Left ventricle myocardium inferior (tissue), 1 donor: Measurements from ENCODE around the gene RAD51B. TPM values are rescaled to one million over a fixed set of nuclear protein-coding genes. Genes with fewer than 3 reads are reported as not detected.
"Not testable (repeated sequence)": the region's sequence is repeated elsewhere in the genome, so short reads cannot be mapped to it uniquely, and the experiment has no call there.

Experiments used
- DNase-seq: peaks from one replicate; pipeline ENCODE4 v3.0.0-alpha.2; 2020
- H3K27ac ChIP-seq: fragments of 200-600 bp; replicated peaks from 2 replicates; pipeline ENCODE4 v1.8.0; 2021
- H3K27me3 ChIP-seq: fragments of 200-600 bp; 2 replicates; pipeline ENCODE4 v1.8.0; 2021; ENCODE audit warnings: low read depth
- H3K36me3 ChIP-seq: fragments of 200-600 bp; 2 replicates; pipeline ENCODE4 v1.8.0; 2021
- H3K4me1 ChIP-seq: fragments of 200-600 bp; 2 replicates; pipeline ENCODE4 v1.8.0; 2021
- H3K4me3 ChIP-seq: fragments of 200-600 bp; 2 replicates; pipeline ENCODE4 v1.8.0; 2021; ENCODE audit warnings: mild to moderate bottlenecking, moderate library complexity
- H3K9me3 ChIP-seq: fragments of 200-600 bp; replicated peaks from 2 replicates; pipeline ENCODE4 v1.8.0; 2021
- CTCF ChIP-seq: fragments of 200-600 bp; IDR thresholded peaks from 2 replicates; pipeline ENCODE4 v1.8.0; 2021; ENCODE audit warnings: antibody characterized with exemption, mild to moderate bottlenecking, borderline replicate concordance
- intact Hi-C: fragments of 100-400 bp; cut with micrococcal nuclease; formaldehyde crosslinking; loops from one replicate; pipeline ENCODE4 v1.11.0; 2022
- total RNA-seq: library from RNA; stranded (reverse); fragmentation: NEBNext Ultra II Directional; extraction: Animal tissue kit (Norgen Biotek cat#: 25700); gene quantifications from one replicate; pipeline ENCODE4 v1.2.1, GENCODE V29; 2021
- donor health status: DM: no; HTN: yes; CAD: no; lungs with severe emphysema.

The RAD51B gene
- total RNA-seq, 1 donor from 2014 or later = 2.4 TPM

- H3K36me3 ChIP-seq = peaks cover 99% of the 10 kb centered on the region
These were observed 13.3 kb upstream of the RAD51B start for GRCh38 chr14:67806246-67806645.

GRCh38 chr14:67814821-67815220 is 4.8 kb upstream of the RAD51B start:
- DNase-seq = no peak
- no peak overlapping the region for H3K4me3 ChIP-seq

More at GRCh38 chr14:67806246-67806645, 13.3 kb upstream of the RAD51B start:
- intact Hi-C loops = no loop called here
- Histone ChIP-seq H3K27ac (no peak overlapping the region), H3K4me3 (no peak overlapping the region), H3K9me3 (no peaks in the 10 kb centered on the region), H3K27me3 (no peaks in the 10 kb centered on the region), H3K4me1 (no peaks in the 10 kb centered on the region)
- no peak for DNase-seq
- no peak for TF ChIP-seq CTCF

GRCh38 chr14:67815573-67816225 is 3.9 kb upstream of the RAD51B start:
- peak overlapping the region; percentile 79 for H3K27ac ChIP-seq
- no peak for DNase-seq
- peaks cover 23% of the 10 kb centered on the region for H3K36me3 ChIP-seq
- H3K4me3 ChIP-seq = peak overlapping the region; percentile 79
- H3K9me3 ChIP-seq = no peaks in the 10 kb centered on the region
- H3K27me3 ChIP-seq = no peaks in the 10 kb centered on the region
- no peak for TF ChIP-seq CTCF
- intact Hi-C loops = no loop called here
- peaks cover 42% of the 10 kb centered on the region for H3K4me1 ChIP-seq

More at GRCh38 chr14:67814821-67815220, 4.8 kb upstream of the RAD51B start:
- H3K27ac ChIP-seq = no peak overlapping the region
- H3K36me3 ChIP-seq = peaks cover 31% of the 10 kb centered on the region
- intact Hi-C loops = no loop called here
- no peak for TF ChIP-seq CTCF
- peaks cover 33% of the 10 kb centered on the region for H3K4me1 ChIP-seq
- no peaks in the 10 kb centered on the region for H3K27me3 ChIP-seq
- H3K9me3 ChIP-seq = no peaks in the 10 kb centered on the region

GRCh38 chr14:67816326-67817002 is 3.1 kb upstream of the RAD51B start, which contains the start of gene ZFYVE26:
TSS of gene ZFYVE26 (minus strand) at chr14:67816590. CDS start at chr14:67815963, 627 bp downstream.
- Histone ChIP-seq H3K4me3 (peak within 1 kb of the TSS; percentile 79), H3K27me3 (no peaks in the 10 kb centered on the region), H3K4me1 (peaks cover 43% of the 10 kb centered on the region), H3K9me3 (no peaks in the 10 kb centered on the region), H3K36me3 (peaks cover 19% of the 10 kb centered on the region), H3K27ac (peak within 1 kb of the TSS; percentile 79)
- no peak for TF ChIP-seq CTCF
- DNase-seq = peak; percentile 88
- intact Hi-C loops = no loop called here

- H3K27me3 ChIP-seq = no peaks in the 10 kb centered on the region
- no peaks in the 10 kb centered on the region for H3K9me3 ChIP-seq
- H3K36me3 ChIP-seq = peaks cover 9% of the 10 kb centered on the region
- DNase-seq = no peak
- intact Hi-C loops = no loop called here
- no peak overlapping the region for H3K27ac ChIP-seq
- peaks cover 43% of the 10 kb centered on the region for H3K4me1 ChIP-seq
- no peak overlapping the region for H3K4me3 ChIP-seq
- no peak for TF ChIP-seq CTCF
These were observed 1.7 kb upstream of the RAD51B start for GRCh38 chr14:67817750-67818438.

- H3K4me3 ChIP-seq, H3K9me3 ChIP-seq, intact Hi-C loops, H3K27me3 ChIP-seq, H3K36me3 ChIP-seq, DNase-seq, H3K27ac ChIP-seq: not testable (repeated sequence)
- H3K4me1 ChIP-seq = peaks cover 43% of the 10 kb centered on the region
These were observed 1.1 kb upstream of the RAD51B start for GRCh38 chr14:67818476-67818875.
